H1 (cell line): ENCODE measurements around the gene GPR21. TPM values are rescaled to one million over a fixed set of nuclear protein-coding genes. Genes with fewer than 3 reads are reported as not detected.

Source experiments
- CBX8 ChIP-seq: fragments of 300-800, 300-1000 bp; sonication (generic); IDR thresholded peaks from 2 replicates; pipeline ENCODE4 v1.7.1; 2016; ENCODE audit warnings: low read depth, low read length, borderline replicate concordance
- CEBPB ChIP-seq: IDR thresholded peaks from 2 replicates; pipeline ENCODE4 v1.6.1; 2012; ENCODE audit warnings: low read depth, low read length
- FOSL1 ChIP-seq: IDR thresholded peaks from 2 replicates; pipeline ENCODE4 v1.6.1; 2011; ENCODE audit warnings: mild to moderate bottlenecking, low read depth, low read length, moderate library complexity; ENCODE audit not compliant: insufficient read depth
- GABPA ChIP-seq: IDR thresholded peaks from 2 replicates; pipeline ENCODE4 v1.6.1; 2011; ENCODE audit warnings: mild to moderate bottlenecking, low read length, moderate library complexity, borderline replicate concordance; ENCODE audit not compliant: insufficient read depth
- KDM1A ChIP-seq: fragments of 200-600, 300-600 bp; sonication (generic); IDR thresholded peaks from 2 replicates; pipeline ENCODE4 v1.7.1; 2016; ENCODE audit warnings: mild to moderate bottlenecking, low read length, borderline replicate concordance
- NRF1 ChIP-seq: IDR thresholded peaks from 2 replicates; pipeline ENCODE4 v1.6.1; 2011; ENCODE audit warnings: mild to moderate bottlenecking, low read depth, low read length, improper control_type of control experiment
- RXRA ChIP-seq: IDR thresholded peaks from 2 replicates; pipeline ENCODE4 v1.6.1; 2011; ENCODE audit warnings: low read depth, mild to moderate bottlenecking, low read length, moderate library complexity; ENCODE audit not compliant: insufficient read depth
- SIRT6 ChIP-seq: IDR thresholded peaks from one replicate; pipeline ENCODE4 v1.7.1; 2012; ENCODE audit warnings: low read length, inconsistent platforms
- SUZ12 ChIP-seq: fragments of 200-600 bp; sonication (generic); IDR thresholded peaks from 2 replicates; pipeline ENCODE4 v1.6.1; 2012; ENCODE audit warnings: mild to moderate bottlenecking, inconsistent platforms, low read length, moderate library complexity, mixed read lengths
- polyA plus RNA-seq, 7 experiments: library from polyadenylated mRNA; depleted of rRNA in 3 of 7; stranded (reverse) in 5 of 7; unstranded in 2 of 7; fragments of >200 nt in 5 of 7; fragments of 200-250 nt in 2 of 7; gene quantifications; 1 replicate in 5 of 7; 2 replicates in 1 of 7; 4 replicates in 1 of 7; pipeline versions ENCODE4 v1.2.1 to v1.2.3, GENCODE V29; 2011 to 2013; ENCODE audit warnings: missing spikeins in 2 of 7, mixed read lengths in 2 of 7
- total RNA-seq: library from RNA; stranded (reverse); fragmentation: NEBNext Ultra II Directional; extraction: Animal tissue kit (Norgen Biotek cat#: 25700); gene quantifications from 2 replicates; pipeline ENCODE4 v1.2.1, GENCODE V29; 2021
- TF ChIP-seq, protein P1 (sequence below): fragments of 300-600 bp; sonication (generic); IDR thresholded peaks from 2 replicates; pipeline ENCODE4 v1.7.1; 2012; ENCODE audit warnings: low read length, moderate library complexity, mild to moderate bottlenecking, inconsistent platforms; ENCODE audit not compliant: insufficient replicate concordance
- TF ChIP-seq, protein P2 (sequence below): IDR thresholded peaks from 2 replicates; pipeline ENCODE4 v1.6.1; 2011; ENCODE audit warnings: low read depth, mild to moderate bottlenecking, low read length; ENCODE audit not compliant: insufficient read depth

GPR21 gene
- total and polyA plus RNA-seq, 2 of the 8 experiments (the other 6 are each of a cell fraction or from before 2014, with no cell fraction given): 0.58 to 0.71 TPM

DNA sequence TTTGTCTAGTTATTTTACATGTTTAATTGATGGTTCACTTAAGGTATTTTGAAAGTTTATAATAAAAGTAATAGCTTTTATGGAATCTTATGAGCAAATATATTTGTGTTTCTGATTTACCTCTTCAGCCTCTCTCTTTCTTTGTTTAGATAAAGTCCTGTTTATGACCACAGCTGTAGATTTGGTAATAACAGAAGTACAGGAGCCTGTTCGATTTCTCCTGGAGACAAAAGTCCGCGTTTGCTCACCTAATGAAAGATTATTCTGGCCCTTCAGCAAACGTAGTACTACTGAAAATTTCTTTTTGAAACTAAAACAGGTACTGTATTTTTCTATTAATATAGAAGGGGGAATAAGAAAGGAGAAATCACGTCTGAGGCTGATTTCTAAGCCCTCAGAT is 35.0 kb upstream of the GPR21 start (continued):
- TF ChIP-seq, protein P1, sequence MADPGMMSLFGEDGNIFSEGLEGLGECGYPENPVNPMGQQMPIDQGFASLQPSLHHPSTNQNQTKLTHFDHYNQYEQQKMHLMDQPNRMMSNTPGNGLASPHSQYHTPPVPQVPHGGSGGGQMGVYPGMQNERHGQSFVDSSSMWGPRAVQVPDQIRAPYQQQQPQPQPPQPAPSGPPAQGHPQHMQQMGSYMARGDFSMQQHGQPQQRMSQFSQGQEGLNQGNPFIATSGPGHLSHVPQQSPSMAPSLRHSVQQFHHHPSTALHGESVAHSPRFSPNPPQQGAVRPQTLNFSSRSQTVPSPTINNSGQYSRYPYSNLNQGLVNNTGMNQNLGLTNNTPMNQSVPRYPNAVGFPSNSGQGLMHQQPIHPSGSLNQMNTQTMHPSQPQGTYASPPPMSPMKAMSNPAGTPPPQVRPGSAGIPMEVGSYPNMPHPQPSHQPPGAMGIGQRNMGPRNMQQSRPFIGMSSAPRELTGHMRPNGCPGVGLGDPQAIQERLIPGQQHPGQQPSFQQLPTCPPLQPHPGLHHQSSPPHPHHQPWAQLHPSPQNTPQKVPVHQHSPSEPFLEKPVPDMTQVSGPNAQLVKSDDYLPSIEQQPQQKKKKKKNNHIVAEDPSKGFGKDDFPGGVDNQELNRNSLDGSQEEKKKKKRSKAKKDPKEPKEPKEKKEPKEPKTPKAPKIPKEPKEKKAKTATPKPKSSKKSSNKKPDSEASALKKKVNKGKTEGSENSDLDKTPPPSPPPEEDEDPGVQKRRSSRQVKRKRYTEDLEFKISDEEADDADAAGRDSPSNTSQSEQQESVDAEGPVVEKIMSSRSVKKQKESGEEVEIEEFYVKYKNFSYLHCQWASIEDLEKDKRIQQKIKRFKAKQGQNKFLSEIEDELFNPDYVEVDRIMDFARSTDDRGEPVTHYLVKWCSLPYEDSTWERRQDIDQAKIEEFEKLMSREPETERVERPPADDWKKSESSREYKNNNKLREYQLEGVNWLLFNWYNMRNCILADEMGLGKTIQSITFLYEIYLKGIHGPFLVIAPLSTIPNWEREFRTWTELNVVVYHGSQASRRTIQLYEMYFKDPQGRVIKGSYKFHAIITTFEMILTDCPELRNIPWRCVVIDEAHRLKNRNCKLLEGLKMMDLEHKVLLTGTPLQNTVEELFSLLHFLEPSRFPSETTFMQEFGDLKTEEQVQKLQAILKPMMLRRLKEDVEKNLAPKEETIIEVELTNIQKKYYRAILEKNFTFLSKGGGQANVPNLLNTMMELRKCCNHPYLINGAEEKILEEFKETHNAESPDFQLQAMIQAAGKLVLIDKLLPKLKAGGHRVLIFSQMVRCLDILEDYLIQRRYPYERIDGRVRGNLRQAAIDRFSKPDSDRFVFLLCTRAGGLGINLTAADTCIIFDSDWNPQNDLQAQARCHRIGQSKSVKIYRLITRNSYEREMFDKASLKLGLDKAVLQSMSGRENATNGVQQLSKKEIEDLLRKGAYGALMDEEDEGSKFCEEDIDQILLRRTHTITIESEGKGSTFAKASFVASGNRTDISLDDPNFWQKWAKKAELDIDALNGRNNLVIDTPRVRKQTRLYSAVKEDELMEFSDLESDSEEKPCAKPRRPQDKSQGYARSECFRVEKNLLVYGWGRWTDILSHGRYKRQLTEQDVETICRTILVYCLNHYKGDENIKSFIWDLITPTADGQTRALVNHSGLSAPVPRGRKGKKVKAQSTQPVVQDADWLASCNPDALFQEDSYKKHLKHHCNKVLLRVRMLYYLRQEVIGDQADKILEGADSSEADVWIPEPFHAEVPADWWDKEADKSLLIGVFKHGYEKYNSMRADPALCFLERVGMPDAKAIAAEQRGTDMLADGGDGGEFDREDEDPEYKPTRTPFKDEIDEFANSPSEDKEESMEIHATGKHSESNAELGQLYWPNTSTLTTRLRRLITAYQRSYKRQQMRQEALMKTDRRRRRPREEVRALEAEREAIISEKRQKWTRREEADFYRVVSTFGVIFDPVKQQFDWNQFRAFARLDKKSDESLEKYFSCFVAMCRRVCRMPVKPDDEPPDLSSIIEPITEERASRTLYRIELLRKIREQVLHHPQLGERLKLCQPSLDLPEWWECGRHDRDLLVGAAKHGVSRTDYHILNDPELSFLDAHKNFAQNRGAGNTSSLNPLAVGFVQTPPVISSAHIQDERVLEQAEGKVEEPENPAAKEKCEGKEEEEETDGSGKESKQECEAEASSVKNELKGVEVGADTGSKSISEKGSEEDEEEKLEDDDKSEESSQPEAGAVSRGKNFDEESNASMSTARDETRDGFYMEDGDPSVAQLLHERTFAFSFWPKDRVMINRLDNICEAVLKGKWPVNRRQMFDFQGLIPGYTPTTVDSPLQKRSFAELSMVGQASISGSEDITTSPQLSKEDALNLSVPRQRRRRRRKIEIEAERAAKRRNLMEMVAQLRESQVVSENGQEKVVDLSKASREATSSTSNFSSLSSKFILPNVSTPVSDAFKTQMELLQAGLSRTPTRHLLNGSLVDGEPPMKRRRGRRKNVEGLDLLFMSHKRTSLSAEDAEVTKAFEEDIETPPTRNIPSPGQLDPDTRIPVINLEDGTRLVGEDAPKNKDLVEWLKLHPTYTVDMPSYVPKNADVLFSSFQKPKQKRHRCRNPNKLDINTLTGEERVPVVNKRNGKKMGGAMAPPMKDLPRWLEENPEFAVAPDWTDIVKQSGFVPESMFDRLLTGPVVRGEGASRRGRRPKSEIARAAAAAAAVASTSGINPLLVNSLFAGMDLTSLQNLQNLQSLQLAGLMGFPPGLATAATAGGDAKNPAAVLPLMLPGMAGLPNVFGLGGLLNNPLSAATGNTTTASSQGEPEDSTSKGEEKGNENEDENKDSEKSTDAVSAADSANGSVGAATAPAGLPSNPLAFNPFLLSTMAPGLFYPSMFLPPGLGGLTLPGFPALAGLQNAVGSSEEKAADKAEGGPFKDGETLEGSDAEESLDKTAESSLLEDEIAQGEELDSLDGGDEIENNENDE: no peak
- TF ChIP-seq CEBPB (no peak), SIRT6 (no peak), CBX8 (no peak), GABPA (no peak), NRF1 (no peak), KDM1A (no peak), FOSL1 (no peak), SUZ12 (no peak), RXRA (no peak)
- TF ChIP-seq, protein P2, sequence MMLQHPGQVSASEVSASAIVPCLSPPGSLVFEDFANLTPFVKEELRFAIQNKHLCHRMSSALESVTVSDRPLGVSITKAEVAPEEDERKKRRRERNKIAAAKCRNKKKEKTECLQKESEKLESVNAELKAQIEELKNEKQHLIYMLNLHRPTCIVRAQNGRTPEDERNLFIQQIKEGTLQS: no peak
